NCI-H2171 (cell line): Measurements from ENCODE around the gene CACUL1.

Experiments used
- DNase-seq: peaks from one replicate; lab custom pipeline; 2025; lab: John Stamatoyannopoulos, UW

CACUL1 gene

DNA sequence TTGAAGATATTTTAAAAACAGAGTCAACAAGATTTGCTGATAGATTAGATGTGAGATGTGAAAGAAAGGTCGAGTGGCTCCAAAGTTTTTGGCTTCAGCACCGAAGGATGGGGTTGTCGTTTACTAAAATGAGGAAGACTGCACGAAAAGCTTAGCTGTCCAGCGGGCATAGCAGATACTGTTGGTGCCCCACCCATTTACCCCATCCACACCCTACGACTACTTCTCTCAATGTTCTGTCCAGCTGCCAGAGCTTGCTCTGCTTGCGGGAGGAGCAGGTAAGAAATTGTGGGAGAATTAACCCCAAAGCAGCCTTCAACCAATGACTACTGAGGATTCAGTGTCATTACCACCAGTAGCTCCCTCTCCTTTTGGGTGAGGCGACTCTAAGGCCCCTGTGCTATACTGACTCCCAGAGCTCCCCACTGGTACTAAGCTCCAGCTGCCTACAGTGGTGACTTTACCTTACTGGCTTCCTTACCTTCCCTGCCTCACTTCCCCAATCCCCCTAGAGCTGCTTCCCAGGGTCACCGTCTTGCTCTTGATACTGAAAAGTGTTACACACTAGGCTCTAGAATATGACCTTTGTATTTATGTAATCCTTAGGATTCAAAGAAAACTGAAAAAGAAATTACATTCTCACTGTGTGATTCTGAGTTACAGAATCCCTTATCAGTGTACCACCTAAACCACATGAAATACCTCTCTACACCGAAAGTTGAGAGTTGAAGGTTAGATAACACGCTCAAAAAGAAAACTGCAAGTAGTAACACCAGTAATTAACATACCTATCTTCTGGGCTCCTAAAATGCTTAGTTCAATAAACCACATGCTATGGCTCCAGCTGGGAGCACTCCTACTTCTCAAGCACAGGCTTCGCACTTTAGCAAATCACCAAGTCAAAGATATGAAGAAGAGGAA lies 22.3 kb downstream of the CACUL1 start:
- DNase-seq, result no peak

DNA sequence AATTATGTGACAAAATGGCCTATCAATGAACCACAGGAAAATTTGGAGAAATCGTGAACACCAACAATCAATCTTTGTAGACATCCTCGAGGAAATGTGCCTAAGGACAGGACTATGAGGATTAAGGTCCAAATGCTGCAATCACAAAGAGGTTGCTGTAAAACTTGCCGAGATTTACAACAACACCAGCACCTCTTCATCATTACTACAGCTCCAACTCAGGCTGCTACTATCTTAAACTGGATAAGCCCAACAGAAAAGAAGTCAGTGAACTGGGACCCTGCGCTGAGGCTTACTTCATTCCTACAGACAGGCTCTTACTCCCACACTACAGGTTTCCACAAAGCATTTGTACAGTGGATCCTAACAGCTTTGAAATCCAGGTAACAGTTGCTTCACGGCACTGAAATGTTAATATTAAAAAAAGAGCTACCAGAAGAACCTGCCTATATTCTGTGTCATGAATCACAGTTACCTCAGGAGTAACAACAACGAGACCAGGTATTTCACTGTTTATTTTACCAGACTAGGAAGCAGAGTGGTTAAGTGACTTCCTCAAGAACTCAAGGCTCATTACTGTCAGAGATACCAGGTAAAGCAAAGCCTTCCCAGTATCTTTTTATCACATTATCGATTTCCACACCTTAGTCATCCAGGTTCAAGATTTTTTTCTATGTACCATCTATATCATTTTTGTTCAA lies 23.9 kb downstream of the CACUL1 start:
- DNase-seq, result no peak

DNA sequence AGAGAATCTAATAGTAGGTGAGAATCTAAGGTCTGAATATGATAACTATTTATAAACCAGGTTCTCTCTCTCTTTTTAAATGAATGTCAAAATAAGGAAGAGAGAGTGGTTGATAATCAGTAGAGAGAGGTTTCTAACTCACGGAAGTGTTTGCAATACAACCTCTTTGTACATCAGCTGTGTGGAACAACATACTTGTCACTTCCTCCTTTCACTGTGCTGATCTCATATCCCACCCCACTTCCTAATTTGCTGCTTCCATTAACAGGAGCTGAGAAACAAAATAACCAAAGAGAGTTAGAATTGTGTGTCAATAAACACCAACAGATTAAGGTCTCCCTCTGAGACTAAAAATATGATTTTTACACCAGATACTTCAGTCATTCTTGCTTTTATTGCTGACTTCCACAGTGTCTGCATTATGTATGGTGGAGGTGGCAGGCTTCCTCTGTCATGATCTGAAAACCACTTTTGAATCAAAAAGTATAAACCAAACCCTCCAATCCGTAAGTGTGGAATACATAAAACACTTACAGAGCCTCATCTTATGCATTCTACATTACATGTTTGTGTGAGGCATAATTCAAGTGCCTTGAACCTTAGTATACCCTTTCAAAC lies 25.0 kb downstream of the CACUL1 start:
- no peak for DNase-seq

DNA sequence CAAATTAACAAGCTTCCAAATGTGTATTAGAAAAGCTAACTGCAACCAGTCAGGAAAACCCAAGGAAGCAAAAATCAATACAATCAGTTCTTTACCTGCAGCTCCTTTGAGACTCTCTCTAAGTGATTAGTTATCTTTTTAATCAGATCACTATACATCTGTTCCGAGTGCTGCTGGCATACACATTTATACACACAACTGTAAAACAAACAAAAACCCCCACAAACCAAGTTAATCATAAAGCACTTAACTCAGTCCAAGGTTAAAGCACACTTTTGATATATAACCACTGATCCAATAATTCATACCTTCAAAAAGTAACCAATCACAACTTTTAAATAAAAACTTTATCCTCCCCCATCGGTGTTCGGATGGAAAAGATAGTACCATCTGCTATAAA lies 25.6 kb downstream of the CACUL1 start:
- no peak for DNase-seq

DNA sequence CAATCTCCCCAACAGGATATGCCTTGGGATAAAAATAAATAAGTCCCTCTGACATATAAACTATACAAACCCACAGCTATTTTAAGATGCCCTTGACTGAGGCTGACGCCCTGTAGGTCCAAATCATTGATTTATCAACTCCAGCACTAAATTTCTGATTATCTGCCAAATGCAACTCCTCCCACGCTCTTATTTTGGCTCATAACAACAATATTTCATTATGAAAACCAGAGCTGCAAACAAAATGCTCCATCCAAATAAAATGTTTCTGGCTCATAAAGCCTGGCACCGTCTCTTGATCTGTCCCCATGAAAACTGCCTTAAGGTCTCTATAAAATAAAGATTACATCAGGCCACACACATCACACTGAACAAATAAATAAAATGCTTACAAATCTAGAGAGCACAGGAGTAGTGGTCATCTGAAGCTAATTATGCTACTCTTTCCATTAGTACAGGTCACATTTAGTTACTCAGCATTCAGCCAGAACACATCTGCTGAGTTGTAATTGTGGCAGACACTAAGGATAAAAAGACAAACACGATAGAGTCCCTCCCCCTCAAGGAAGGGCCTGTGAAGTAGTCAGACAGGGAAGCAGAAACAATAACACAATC lies 28.8 kb downstream of the CACUL1 start:
- no peak for DNase-seq

DNA sequence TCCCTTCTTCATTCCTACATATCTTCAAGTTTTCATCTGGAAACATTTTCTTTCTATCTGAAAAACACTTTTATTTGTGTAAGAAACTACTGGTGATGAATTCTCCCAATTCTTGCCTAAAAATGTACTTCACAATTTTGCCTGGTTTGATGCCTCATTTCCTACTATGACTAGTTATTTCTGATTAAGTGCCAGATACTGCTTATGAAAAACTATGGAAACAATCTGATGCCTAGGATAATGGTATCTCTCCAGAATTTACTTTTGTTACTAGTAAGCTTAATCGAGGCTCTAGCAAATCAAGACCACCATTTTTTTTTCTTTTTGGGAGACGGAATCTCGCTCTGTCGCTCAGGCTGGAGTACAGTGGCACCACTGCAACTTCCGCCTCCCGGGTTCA lies 31.3 kb downstream of the CACUL1 start:
- no peak for DNase-seq

DNA sequence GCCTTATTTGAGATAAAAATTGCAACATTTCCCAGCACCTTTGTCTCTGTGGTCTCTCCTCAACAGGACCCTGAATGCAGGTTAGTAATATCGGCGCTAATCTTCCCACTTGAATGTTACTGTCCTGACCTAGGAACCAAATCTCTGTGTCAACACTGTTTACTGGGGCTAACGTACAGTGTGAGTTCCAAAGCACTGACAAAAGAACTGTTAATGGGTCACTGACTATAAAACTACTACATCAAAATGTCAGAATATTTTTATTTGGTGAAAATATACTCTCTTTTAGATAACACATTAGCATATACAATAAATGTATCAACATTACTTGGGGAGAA lies 33.3 kb downstream of the CACUL1 start:
- no peak for DNase-seq

DNA sequence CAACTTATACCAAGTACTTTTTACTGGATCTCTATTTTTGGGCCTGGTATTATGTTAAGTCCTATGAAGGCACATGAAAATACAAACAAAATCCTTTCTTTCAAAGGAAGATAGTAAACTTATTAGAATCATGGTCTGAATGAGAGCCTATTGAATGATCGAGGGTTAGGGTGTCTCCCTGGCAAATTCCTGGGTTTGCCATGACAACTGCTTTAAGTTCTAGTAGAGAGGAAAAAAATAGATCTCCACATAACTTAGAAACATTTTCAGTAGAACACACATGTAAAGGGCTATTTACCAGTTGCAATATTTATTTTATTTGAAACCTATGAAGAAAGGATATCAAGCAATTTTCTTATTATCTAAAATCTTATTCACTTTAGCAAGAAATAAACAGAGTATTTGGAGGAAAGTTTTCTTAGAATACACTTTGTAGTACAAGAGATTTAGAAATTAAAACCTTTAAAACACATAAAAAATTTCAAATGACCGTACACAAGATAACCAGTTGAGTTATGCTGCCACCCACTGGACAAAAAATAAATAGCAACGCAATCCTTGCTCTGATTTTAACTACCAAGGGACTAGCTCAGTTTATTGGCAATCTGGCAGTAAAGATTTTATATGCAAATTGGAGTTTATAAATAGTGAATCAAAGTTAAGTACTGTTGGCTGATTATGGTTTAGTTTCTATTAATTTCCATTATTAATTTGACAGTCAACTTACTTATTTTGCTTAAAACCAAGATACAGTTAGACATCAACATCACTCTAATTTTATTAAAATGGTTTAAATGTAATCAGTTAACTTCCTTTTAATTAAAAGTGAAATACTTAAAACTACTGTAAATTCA lies 33.9 kb downstream of the CACUL1 start:
- DNase-seq, result no peak

DNA sequence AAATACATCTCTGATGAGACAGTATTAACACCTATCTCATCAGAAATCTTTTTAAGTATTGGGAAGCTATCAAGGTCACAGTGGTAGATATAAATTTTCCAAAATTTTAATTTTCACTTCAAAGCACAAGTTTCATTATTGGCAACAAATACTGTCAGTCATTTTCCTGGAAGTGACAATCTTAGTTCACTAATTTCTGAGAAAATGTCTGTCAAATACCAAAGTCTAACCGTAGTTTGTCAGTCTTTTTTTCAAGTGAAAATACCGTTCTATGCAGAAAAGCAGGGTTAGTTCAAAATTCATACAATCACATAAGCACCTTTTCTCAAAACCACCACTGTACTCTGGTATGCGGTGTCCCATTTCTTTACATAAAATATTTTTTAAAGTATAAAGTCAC lies 40.4 kb downstream of the CACUL1 start:
- DNase-seq, result no peak

DNA sequence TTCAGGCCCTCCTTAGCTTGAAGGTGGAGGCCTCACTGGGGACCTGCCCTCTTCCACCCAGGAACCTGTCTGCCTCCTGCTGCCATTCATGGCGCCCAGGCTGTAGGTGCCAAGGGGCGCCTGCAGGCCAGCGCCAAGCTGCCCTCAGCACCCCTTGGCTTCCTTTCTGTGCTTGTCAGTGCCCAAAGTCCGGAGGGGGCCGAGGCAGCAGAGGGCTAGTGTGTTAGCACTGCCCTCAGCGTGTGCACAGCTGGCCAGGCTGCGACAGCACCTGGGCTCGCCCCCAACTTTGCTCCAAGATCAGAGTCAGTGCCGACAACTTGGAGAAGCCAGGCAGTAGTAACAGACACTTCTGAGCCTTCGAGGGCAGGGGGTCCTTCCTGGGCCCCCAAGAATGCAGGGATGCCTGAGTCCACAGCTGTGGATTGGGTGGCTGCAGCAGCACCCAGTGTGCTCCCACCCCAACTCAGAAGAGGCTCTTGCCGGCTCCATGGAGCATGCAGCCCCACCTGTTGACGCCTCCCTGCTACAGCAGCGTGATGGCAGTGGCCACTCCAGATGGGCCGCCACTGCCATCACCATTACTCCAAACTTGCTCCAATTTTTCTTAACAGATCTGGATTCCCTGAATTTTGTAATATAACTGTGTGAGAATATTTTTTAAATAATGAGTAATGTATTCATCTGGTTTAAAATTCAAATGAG lies 41.7 kb downstream of the CACUL1 start:
- DNase-seq, result no peak

DNA sequence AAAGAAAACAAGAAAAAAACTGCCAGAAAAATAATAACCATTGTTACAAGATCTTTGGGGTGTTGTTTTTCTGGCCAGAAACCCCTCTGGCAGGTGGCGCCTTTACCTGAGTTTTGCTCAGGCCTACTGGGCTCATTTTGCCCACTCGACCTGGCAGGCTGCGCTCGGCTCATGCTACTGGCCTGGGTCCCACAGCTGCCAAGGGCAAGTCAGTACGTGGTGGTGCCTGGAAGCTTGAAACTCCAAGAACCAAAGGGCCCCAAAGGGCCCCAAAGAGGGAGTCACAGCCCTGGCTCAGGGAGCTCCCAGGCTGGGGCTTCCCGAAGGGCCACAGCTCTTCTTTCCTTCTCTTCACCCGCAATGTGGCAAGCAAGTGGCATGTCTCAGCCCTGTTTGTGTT lies 42.7 kb downstream of the CACUL1 start:
- DNase-seq, result no peak

DNA sequence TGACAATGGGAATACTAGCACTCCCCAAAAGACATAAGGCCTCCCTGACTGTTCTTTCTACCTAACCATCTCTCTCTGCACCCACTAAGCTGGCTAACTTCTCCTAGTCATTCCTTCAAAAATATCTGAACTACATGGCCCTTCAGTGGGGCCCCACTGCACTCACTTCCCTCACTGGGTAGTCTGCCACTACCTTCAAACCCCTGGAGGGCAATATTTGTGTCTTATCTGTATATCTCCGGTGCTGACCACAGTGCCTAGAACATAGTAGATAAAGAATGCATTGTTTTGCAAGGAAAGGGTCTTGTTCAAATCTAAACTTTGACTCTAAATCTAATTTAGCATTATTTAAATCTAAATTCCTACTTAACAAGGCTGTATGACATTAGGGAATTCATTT lies 44.3 kb downstream of the CACUL1 start:
- DNase-seq, result no peak

DNA sequence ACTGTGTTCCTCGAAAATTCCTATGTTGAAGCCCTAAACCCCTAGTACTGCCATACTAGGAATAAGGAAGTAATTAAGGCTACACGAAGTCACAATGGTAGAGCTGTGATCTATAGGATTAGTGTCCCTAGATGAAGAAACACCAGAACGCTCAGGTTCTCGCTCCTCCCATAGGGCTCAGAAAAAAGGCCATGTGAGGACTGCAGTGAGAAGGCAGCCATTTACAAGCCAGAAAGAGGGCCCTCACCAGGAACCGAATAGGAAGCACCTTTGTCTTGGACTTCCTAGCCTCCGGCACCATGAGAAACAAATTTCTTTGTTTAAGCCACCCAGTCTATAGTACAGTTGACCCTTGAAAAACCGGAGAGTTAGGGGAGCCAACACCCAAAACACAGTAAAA lies 46.2 kb downstream of the CACUL1 start:
- DNase-seq, result no peak

DNA sequence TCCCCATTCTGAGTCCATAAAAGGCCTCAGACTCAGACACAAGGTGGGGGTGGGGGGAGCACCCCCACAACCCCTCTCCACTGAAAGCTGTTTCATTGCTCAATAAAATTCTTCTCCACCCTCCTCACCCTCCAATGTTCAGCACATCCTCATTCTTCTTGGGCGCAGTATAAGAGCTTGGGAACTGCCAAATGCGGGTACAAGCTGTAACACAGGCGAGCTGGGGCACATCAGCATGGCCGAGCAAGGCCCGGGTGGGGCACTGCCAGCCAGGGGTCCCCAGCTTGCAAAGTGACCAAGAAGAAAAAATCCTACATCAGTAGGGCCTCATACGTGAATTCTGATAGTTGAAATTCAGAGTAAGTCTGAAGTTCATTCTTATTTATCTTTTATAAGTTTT lies 50.1 kb downstream of the CACUL1 start:
- DNase-seq, result no peak

DNA sequence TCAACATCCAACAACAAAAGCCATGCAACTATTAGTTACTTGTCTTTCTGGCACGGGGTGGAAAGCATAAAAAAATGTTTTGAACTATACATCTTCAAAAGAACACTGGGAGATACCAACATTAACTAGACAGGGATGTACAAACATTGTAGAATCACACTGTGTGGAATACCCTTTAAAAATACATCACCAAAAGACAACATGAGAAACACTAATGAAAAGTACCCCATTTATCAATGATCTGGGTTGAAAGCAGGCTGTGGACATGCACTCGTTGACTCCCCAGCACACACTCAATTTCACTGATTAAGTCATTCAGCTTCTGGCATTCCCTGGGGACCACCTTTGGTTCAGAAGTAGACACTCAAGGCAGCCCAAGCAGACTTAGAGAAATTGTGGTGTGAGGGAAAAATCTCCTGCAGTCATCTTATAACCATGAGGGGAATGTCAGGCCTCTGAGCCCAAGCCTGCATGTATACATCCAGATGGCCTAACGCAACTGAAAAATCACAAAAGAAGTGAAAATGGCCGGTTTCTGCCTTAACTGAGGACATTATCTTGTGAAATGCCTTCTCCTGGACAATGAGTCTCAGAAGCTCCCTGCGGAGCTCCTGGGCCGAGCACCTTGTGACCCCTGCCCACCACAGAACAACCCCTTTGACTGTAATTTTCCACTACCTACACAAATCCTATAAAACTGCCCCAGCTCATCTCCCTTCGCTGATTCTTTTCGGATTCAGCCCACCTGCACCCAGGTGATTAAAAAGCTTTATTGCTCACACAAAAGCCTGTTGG lies 53.0 kb downstream of the CACUL1 start:
- DNase-seq, result no peak

DNA sequence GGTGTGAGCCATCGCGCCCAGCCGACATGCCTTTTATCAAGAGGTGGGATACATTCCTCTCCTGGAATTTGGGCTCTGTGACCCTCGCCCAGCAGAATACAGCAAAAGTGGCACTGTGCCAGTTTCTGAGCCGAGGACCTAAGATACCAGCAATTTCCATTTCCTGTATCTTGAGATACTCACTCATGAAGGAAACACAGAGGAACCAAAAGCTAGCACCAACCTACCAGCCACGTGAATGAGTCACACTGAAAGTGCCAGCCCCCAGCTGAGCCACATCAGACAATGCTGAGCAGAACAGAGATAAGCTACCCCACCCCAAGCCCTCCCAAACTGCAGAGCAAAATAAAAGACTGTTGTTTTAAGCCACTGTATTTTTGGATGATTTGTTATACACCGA lies 56.3 kb downstream of the CACUL1 start:
- no peak for DNase-seq

DNA sequence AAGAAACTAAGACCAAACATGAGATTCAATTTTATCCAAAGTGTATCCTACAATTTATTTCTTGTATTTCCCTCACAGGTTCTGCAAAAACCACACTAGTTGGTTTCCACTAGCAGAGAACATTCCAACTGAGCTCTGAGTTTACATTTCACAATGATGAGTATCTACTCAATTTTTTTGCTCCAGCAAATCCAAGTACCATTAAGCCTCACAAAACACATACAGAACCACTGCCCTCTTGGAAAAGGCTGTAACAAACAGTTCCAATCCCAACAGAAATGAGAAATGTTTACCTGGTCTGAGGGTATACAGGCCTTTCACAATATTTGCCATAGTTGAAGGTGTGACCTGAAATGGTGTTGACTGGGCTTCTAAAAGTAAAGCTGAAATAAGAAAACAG lies 59.9 kb downstream of the CACUL1 start:
- DNase-seq, result no peak

DNA sequence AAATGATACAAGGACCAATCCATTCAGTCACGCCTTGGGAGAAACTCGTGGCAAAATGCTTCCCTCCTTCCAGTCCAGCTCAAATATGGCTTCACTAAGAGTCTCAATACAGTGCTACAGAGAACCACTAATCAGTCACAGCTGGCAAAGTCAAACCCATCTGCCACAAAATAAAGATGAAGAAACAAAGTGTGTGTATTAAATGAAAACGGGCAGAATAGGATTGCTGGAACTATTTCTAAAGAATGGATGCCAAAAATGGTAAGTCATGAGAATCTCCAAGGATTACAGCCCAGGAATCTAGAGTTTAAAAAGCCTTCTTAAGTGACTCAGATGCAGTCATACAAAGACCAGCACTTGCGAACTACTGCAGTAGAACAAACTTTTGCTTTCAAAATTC lies 61.9 kb downstream of the CACUL1 start:
- DNase-seq, result no peak

DNA sequence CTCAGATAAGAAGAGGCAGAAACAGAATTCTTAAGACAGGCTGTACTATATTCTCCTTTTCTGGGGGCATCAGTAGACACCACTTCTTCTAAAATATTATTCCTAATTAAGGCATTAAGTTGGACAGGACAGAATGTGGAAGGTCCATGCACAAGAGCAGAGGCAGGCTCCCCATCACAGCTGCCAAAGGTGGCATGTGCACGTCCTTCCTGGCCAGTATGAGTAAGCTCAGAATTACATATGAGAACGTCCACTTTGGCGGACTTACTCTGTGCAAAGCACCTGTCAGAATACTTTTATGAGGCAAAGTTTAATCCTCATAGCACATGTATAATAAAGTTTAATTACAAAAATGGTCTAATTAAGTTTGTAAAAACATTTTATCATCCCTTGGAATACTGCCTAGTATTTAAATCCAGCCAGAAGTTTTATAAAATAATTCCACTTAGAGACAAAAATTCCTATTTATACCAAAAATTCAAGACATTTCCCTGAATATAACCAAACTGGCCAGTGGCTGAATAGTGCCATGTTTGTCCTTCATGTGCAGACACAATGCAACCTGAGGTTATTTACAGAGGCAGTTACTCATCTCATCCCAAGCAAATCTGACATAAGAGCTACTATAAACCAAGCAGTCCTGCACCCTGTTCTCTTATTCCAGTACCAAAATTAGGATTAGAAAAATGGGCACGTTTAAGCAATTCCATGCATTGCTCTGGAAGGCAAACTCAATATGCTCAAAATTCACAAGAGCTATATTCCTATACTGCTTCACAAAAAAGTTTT lies 65.5 kb downstream of the CACUL1 start:
- DNase-seq, result no peak

DNA sequence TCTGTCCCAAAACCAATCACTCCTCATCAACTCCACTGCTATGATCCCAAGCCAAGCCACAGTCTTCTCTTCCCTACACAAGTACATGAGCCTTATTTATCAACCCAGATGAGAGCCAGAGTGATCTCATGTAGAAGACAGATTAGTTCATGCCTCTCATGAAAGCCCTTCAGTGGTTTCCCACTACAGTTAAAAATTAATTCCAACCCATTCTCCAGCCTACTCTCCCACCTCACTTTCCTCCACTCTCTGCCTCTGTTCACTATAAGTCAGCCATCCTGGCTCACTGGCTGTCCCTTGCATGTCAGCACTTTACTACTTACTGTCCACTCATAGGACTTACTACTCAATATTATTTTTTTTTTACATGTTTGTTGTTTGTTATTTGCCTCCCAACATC lies 67.3 kb downstream of the CACUL1 start:
- DNase-seq, result no peak
